Left kidney (tissue), 2 donors: Measurements from ENCODE around the gene FADS6. TPM values are rescaled to one million over a fixed set of nuclear protein-coding genes. Genes with fewer than 3 reads are reported as not detected.
"Not testable (repeated sequence)": the region's sequence is repeated elsewhere in the genome, so short reads cannot be mapped to it uniquely, and the experiment has no call there.

Experiments used
- DNase-seq: peaks from one replicate; pipeline ENCODE4 v3.0.0-alpha.2; 2013
- polyA plus RNA-seq: library from polyadenylated mRNA; unstranded; fragments of 120-200 nt; gene quantifications from one replicate; pipeline ENCODE4 v1.2.1, GENCODE V29; 2013; ENCODE audit not compliant: insufficient read length

The FADS6 gene
- polyA plus RNA-seq, 1 donor = 0.80 TPM

- DNase-seq = no peak
Measured at GRCh38 chr17:74920642-74921025, 27.2 kb upstream of the FADS6 start.

- DNase-seq = no peak
Measured at GRCh38 chr17:74920306-74920620, 26.8 kb upstream of the FADS6 start.

DNA sequence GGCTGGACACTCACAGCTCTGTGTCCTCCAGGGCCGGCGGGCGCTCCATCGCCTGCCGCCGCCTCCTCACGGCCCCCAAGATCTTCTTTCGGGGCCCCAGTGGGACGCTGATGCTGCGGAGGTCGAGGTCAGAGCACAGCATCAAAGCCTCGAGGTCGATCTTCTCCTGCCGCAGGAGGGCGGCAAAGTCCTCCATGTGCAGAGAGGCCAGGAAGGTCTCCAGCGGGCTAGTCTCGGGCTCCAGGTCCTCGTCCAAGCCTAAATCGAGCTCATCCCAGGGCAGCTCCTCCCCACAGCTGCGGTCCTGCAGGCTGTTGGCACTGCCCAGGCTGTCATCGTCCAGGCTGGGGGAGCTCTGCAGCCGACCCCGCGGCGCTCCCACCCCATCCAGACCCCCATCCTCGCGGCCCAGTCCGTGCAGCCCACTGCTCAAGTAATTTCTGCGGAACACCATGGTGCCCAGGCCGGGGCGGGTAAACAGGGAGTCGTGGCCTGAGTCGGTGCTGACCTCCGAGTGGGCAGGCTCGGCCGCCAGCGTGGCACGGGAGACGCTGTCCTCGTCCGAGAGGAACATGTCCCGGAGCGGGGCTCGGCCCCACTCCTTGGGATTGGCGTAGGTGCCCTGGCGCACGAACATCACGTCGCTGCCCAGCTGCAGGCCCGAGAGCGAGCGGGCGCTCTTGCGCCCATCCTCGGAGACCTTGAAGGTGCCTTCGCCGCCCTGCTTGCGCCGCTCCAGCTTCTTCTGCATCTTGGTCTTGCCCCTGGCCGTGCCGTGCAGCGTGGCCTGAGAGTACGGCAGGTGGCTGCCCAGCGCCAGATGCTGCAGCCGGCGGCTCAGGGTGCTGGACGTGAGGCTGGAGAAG is 26.2 kb upstream of the FADS6 start:
- DNase-seq = no peak

- DNase-seq = no peak
Measured at GRCh38 chr17:74918906-74919305, 25.5 kb upstream of the FADS6 start.

DNA sequence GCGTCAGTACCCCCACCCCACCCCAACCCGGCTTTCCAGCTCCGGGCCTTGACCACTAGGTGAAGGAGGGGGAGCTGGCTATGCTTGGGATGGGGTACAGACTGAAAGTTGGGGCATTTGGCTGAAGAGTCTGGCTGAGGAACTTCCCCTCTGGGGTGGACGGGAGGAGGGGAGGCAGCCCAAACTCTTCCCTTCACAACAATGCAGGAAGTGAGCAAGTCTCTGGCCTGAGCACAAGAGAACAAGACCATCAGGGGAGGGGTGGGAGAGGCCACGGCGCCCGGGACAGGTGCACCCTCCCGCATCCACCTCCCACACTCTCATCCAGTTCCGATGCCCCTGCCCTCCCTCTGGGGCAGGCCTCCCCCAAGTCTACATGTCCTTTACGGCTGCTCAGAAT is 24.0 kb upstream of the FADS6 start:
- no peak for DNase-seq

GRCh38 chr17:74916851-74917199 is 23.4 kb upstream of the FADS6 start:
- DNase-seq = no peak

DNA sequence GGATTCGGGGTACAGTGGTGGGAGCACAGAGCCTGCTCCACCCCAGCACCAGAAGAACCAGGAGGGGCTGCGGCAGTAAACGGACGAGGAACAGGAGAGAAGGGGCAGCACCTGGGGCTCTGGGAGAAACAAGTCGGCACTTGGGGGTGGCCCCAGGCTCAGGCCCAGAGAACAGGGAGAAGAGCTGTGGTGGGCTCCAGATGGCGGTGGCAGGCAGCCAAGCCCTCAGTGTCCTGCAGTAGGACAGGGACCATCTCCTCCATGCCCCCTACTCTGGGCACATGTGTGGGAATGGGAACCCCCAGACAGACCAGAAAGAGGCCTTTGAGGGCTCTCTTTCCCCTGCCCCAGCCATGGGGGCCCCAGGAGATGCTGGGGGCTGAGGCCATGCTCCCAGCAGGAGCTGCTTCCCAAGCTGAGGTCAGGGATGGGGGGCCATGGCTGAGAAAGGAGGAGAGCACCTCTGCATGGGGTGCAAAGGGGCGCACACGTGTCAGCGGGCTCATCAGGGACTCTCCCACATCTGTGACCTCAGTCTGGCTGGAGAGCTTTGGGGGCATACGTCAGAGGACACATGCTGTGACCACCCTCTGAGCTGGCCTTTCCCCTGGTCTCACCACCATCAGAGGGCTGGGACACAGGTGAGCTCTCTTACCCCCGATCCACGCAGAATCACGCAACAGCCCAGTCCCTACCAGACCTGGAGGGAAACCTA is 22.9 kb upstream of the FADS6 start:
- DNase-seq = no peak

- not testable (repeated sequence) for DNase-seq
Measured at GRCh38 chr17:74911423-74911822, 18.0 kb upstream of the FADS6 start.

DNA sequence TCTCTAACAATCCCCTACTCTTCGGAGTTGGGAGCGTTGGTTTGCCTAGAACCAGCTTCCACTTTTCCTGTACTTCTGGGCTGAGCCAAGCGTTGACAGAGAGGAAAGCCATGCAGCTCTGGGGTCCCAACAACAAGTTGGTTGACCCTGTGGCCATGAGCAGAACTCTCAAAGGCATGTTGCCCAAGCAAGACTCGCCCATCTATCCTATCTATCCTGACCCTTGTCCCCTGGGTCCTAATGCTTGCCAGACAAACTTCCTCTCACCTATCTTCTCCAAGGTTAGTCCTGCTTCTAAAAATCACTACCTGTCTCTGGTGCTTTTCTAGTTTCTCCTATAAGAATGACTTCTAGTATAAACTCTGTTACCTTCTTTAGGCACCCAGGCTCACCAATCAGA is 15.7 kb upstream of the FADS6 start:
- not testable (repeated sequence) for DNase-seq

GRCh38 chr17:74907012-74907411 is 13.6 kb upstream of the FADS6 start:
- no peak for DNase-seq

- not testable (repeated sequence) for DNase-seq
Measured at GRCh38 chr17:74906214-74906793, 12.9 kb upstream of the FADS6 start.

- DNase-seq = no peak
Measured at GRCh38 chr17:74904687-74905409, 11.4 kb upstream of the FADS6 start.

- DNase-seq = no peak
Measured at GRCh38 chr17:74903671-74904070, 10.2 kb upstream of the FADS6 start.

GRCh38 chr17:74903034-74903433 is 9.6 kb upstream of the FADS6 start:
- no peak for DNase-seq

GRCh38 chr17:74901353-74902135 is 8.1 kb upstream of the FADS6 start:
- no peak for DNase-seq

DNA sequence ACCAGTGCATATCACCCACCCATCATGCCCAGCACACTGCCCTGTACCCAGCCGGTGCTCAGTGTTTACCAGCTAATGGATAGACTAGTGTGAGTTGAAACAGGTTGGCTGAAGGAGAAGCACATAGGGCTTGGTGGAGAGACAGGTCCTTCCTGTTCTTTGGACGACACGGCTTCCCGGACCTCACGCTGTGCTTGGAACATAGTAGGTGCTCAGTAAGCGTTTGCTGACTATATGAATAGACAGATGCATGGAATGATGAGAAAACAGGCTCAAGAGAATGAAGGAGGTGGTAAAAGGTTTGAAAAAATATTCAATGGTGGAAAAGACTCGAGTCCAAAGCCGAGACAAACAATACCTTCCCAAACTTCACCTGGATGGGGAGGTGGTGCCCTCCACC is 6.8 kb upstream of the FADS6 start:
- no peak for DNase-seq

GRCh38 chr17:74898376-74898946 is 5.0 kb upstream of the FADS6 start:
- no peak for DNase-seq

GRCh38 chr17:74893936-74894671 is 671 bp upstream of the FADS6 start:
- DNase-seq = no peak

- DNase-seq = no peak
Measured at GRCh38 chr17:74892013-74892841, 1.2 kb downstream of the FADS6 start.

DNA sequence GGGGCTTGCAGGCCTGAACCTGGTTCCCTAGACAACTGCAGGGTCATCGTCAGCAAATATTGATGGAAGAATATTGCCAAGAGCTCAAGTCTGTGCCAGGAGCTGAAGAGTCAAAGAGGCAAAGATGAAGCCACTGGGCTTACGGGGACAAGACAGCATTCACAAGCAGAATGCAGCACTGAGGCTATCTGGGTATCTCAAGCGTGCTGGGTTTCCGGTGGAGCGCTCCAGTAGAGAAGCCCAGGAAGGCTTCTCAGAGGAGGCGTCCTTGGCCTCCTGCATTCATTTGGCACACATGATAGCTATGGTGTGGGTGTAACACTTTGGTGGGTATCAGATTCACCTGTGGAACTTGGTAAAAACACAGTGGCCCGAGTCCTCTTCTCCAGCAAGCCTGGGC is 2.9 kb downstream of the FADS6 start:
- DNase-seq = no peak
